Muscle of arm (tissue), 12 donors: ENCODE measurements around the gene SNRNP35. TPM values are rescaled to one million over a fixed set of nuclear protein-coding genes. Genes with fewer than 3 reads are reported as not detected.

Source experiments
- polyA plus RNA-seq, 12 donors: library from polyadenylated mRNA; unstranded; fragments of 120-200 nt; gene quantifications; one replicate each; pipeline ENCODE4 v1.2.1, GENCODE V29; 2013; ENCODE audit not compliant: insufficient read length in 12 of 12

The SNRNP35 gene
- polyA plus RNA-seq, 12 donors, result 23.8 to 43.5 (median 29.8) TPM; not detected in 1

Other genes starting within 250 kb of the SNRNP35 start
- gene MPHOSPH9, start 225.0 kb upstream of the SNRNP35 start, polyA plus RNA-seq, result 10 to 100 TPM in 11 of 12 donors, not detected in 1; 16.9 to 33.6 (median 22.6) TPM
- 10 to 100 TPM in 11 of 12 donors, not detected in 1; 13.4 to 41.5 (median 15.1) TPM for gene MTRFR, start 224.7 kb upstream of the SNRNP35 start, polyA plus RNA-seq
- 100 to 1,000 TPM; 171 to 715 (median 216) TPM for gene CDK2AP1, start 186.3 kb upstream of the SNRNP35 start, polyA plus RNA-seq
- gene SBNO1, start 93.3 kb upstream of the SNRNP35 start, polyA plus RNA-seq, result 10 to 100 TPM in 11 of 12 donors, not detected in 1; 13.8 to 24.9 (median 19.9) TPM
- 100 to 1,000 TPM in 1 of 12 donors, 10 to 100 TPM in 11; 28.9 to 136 (median 38.1) TPM for gene KMT5A, start 74.0 kb upstream of the SNRNP35 start, polyA plus RNA-seq
- gene RILPL2, start 21.5 kb upstream of the SNRNP35 start, polyA plus RNA-seq, result 1 to 10 TPM in 11 of 12 donors, not detected in 1; 1.1 to 3.2 (median 1.5) TPM
- 100 to 1,000 TPM in 1 of 12 donors, 10 to 100 TPM in 11; 18.6 to 109 (median 28.3) TPM for gene RILPL1, start 75.6 kb downstream of the SNRNP35 start, polyA plus RNA-seq
- 100 to 1,000 TPM in 11 of 12 donors, not detected in 1; 149 to 217 (median 175) TPM for gene TMED2, start 126.4 kb downstream of the SNRNP35 start, polyA plus RNA-seq
- gene DDX55, start 144.0 kb downstream of the SNRNP35 start, polyA plus RNA-seq, result 10 to 100 TPM in 11 of 12 donors, not detected in 1; 13.6 to 29.3 (median 18.7) TPM
- 10 to 100 TPM in 11 of 12 donors, not detected in 1; 37.6 to 58.3 (median 48.6) TPM for gene EIF2B1, start 175.5 kb downstream of the SNRNP35 start, polyA plus RNA-seq
- 100 to 1,000 TPM in 1 of 12 donors, 10 to 100 TPM in 11; 24.9 to 131 (median 31.2) TPM for gene GTF2H3, start 175.7 kb downstream of the SNRNP35 start, polyA plus RNA-seq
- gene TCTN2, start 213.0 kb downstream of the SNRNP35 start, polyA plus RNA-seq, result 10 to 100 TPM in 4 of 12 donors, 1 to 10 TPM in 7, not detected in 1; 6.1 to 15.2 (median 8.2) TPM